ENCODE data around the gene CSRNP3.

The CSRNP3 gene

DNA sequence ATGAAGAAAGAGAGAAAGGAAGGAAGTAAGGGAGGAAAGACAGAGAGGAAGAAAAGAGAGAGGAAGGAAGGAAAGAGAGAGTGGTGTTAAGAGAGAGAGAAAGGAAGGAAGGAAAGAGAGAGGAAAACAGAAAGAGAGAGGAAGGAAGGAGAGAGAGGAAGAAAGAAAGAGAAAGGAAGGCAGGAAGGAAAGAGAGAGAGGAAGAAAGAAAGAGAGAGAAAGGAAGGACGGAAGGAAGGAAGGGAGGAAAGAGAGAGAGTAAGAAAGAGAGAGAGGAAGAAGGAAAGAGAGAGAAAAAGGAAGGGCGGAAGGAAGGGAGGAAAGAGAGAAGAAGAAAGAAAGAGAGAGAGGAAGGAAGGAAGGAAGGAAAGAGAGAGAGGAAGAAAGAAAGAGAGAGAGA, 197.1 kb downstream of the CSRNP3 start:
- FAIRE-seq: no peak

GRCh38 chr2:165667375-165667774, 197.9 kb downstream of the CSRNP3 start:
- FAIRE-seq (no peak), DNase-seq (ENCODE audit: insufficient read length, low spot score) (no peak)
- TF ChIP-seq POU2F2 (IDR thresholded peaks at IDR 0.05; ENCODE audit: low read depth, low read length) (no peak), PAX5 (IDR thresholded peaks at IDR 0.05; ENCODE audit: insufficient read depth, low read length, severe bottlenecking) (no peak), POLR2A (IDR thresholded peaks at IDR 0.05; ENCODE audit: low read depth, low read length) (no peak), SPI1 (IDR thresholded peaks at IDR 0.05; ENCODE audit: low read depth, low read length) (no peak), POLR2AphosphoS5 (IDR thresholded peaks at IDR 0.05; ENCODE audit: low read depth, low read length) (no peak), TAF1 (IDR thresholded peaks at IDR 0.05; ENCODE audit: low read depth, low read length) (no peak)

More for the DNA sequence above, 197.1 kb downstream of the CSRNP3 start:
- no peak for DNase-seq (ENCODE audit: insufficient read length, low spot score)
- TF ChIP-seq POLR2AphosphoS5 (IDR thresholded peaks at IDR 0.05; ENCODE audit: low read depth, low read length): no peak
- no peak for TF ChIP-seq POU2F2 (IDR thresholded peaks at IDR 0.05; ENCODE audit: low read depth, low read length)
- TF ChIP-seq PAX5 (IDR thresholded peaks at IDR 0.05; ENCODE audit: insufficient read depth, low read length, severe bottlenecking): no peak
- no peak for TF ChIP-seq TAF1 (IDR thresholded peaks at IDR 0.05; ENCODE audit: low read depth, low read length)
- TF ChIP-seq SPI1 (IDR thresholded peaks at IDR 0.05; ENCODE audit: low read depth, low read length): no peak
- no peak for TF ChIP-seq POLR2A (IDR thresholded peaks at IDR 0.05; ENCODE audit: low read depth, low read length)

GRCh38 chr2:165674780-165675179, 205.3 kb downstream of the CSRNP3 start:
- DNase-seq (ENCODE audit: insufficient read length, low spot score) (no peak), FAIRE-seq (no peak)
- TF ChIP-seq POU2F2 (IDR thresholded peaks at IDR 0.05; ENCODE audit: low read depth, low read length): no peak
- TF ChIP-seq POLR2AphosphoS5 (IDR thresholded peaks at IDR 0.05; ENCODE audit: low read depth, low read length): no peak
- TF ChIP-seq POLR2A (IDR thresholded peaks at IDR 0.05; ENCODE audit: low read depth, low read length): no peak

GRCh38 chr2:165675551-165675968, 206.1 kb downstream of the CSRNP3 start:
- FAIRE-seq: no peak
- DNase-seq (ENCODE audit: insufficient read length, low spot score): no peak
- TF ChIP-seq TAF1 (IDR thresholded peaks at IDR 0.05; ENCODE audit: low read depth, low read length) (no peak), SPI1 (IDR thresholded peaks at IDR 0.05; ENCODE audit: low read depth, low read length) (no peak), POU2F2 (IDR thresholded peaks at IDR 0.05; ENCODE audit: low read depth, low read length) (no peak), POLR2A (IDR thresholded peaks at IDR 0.05; ENCODE audit: low read depth, low read length) (no peak), PAX5 (IDR thresholded peaks at IDR 0.05; ENCODE audit: insufficient read depth, low read length, severe bottlenecking) (no peak)

GRCh38 chr2:165678882-165679281, 209.4 kb downstream of the CSRNP3 start:
- no peak for TF ChIP-seq POU2F2 (IDR thresholded peaks at IDR 0.05; ENCODE audit: low read depth, low read length)
- TF ChIP-seq POLR2A (IDR thresholded peaks at IDR 0.05; ENCODE audit: low read depth, low read length): no peak
- TF ChIP-seq SPI1 (IDR thresholded peaks at IDR 0.05; ENCODE audit: low read depth, low read length): no peak
- TF ChIP-seq PAX5 (IDR thresholded peaks at IDR 0.05; ENCODE audit: insufficient read depth, low read length, severe bottlenecking): no peak
- no peak for TF ChIP-seq POLR2AphosphoS5 (IDR thresholded peaks at IDR 0.05; ENCODE audit: low read depth, low read length)
- TF ChIP-seq TAF1 (IDR thresholded peaks at IDR 0.05; ENCODE audit: low read depth, low read length): no peak
- FAIRE-seq (no peak), DNase-seq (ENCODE audit: insufficient read length, low spot score) (no peak)

DNA sequence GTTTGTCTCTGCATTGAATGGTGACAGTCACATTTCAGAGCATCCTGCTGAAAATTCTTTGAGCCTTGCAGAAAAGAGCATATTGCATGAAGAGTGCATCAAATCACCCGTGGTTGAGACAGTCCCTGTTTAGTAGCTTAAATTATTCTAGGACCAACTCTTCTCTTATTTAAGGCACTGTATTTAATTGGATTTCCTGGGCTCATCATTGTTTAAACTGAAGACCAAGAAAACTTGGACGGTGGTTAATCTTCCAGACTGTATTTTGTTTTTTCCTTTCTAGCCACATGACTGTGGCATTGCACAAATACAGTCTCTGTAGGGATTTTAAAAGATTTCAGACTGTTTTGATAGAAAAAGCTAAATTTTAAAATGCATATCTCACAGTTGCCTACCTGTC, 210.1 kb downstream of the CSRNP3 start:
- FAIRE-seq (no peak), DNase-seq (ENCODE audit: insufficient read length, low spot score) (no peak)
- TF ChIP-seq POLR2A (IDR thresholded peaks at IDR 0.05; ENCODE audit: low read depth, low read length) (no peak), POLR2AphosphoS5 (IDR thresholded peaks at IDR 0.05; ENCODE audit: low read depth, low read length) (no peak), TAF1 (IDR thresholded peaks at IDR 0.05; ENCODE audit: low read depth, low read length) (no peak), POU2F2 (IDR thresholded peaks at IDR 0.05; ENCODE audit: low read depth, low read length) (no peak), PAX5 (IDR thresholded peaks at IDR 0.05; ENCODE audit: insufficient read depth, low read length, severe bottlenecking) (no peak), SPI1 (IDR thresholded peaks at IDR 0.05; ENCODE audit: low read depth, low read length) (no peak)

- TF ChIP-seq PAX5 (IDR thresholded peaks at IDR 0.05; ENCODE audit: insufficient read depth, low read length, severe bottlenecking): no peak
- TF ChIP-seq POLR2A (IDR thresholded peaks at IDR 0.05; ENCODE audit: low read depth, low read length): no peak
- no peak for TF ChIP-seq POU2F2 (IDR thresholded peaks at IDR 0.05; ENCODE audit: low read depth, low read length)
- no peak for TF ChIP-seq SPI1 (IDR thresholded peaks at IDR 0.05; ENCODE audit: low read depth, low read length)
- no peak for TF ChIP-seq TAF1 (IDR thresholded peaks at IDR 0.05; ENCODE audit: low read depth, low read length)
- TF ChIP-seq POLR2AphosphoS5 (IDR thresholded peaks at IDR 0.05; ENCODE audit: low read depth, low read length): no peak
- no peak for DNase-seq (ENCODE audit: insufficient read length, low spot score)
- no peak for FAIRE-seq
Measured at GRCh38 chr2:165681841-165682240, 212.3 kb downstream of the CSRNP3 start.

- no peak for TF ChIP-seq PAX5 (IDR thresholded peaks at IDR 0.05; ENCODE audit: insufficient read depth, low read length, severe bottlenecking)
- TF ChIP-seq POLR2A (IDR thresholded peaks at IDR 0.05; ENCODE audit: low read depth, low read length): no peak
- TF ChIP-seq TAF1 (IDR thresholded peaks at IDR 0.05; ENCODE audit: low read depth, low read length): no peak
- TF ChIP-seq SPI1 (IDR thresholded peaks at IDR 0.05; ENCODE audit: low read depth, low read length): no peak
- TF ChIP-seq POLR2AphosphoS5 (IDR thresholded peaks at IDR 0.05; ENCODE audit: low read depth, low read length): no peak
- TF ChIP-seq POU2F2 (IDR thresholded peaks at IDR 0.05; ENCODE audit: low read depth, low read length): no peak
- no peak for DNase-seq (ENCODE audit: insufficient read length, low spot score)
- FAIRE-seq: no peak
Measured at GRCh38 chr2:165682546-165682945, 213.0 kb downstream of the CSRNP3 start.

DNA sequence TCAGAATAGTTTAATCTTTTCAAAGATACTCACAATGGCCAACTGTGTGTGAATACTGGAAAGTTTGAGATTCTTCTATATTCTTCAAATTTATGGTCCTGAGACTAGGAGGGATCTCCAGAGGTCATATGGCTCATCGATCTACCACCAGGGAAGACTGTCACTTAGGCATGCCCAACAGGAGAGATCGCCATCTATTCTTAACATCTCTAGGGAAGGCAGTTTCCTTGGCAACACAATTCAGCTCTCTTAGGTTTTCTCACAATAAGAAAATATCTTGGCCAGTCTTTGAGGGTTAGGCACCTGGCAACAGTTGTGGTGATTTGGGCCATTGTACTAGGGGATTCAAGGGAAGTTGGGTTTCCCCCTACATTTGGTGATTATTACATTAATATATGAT, 217.3 kb downstream of the CSRNP3 start:
- DNase-seq (ENCODE audit: insufficient read length, low spot score): no peak
- no peak for TF ChIP-seq PAX5 (IDR thresholded peaks at IDR 0.05; ENCODE audit: insufficient read depth, low read length, severe bottlenecking)
- no peak for TF ChIP-seq SPI1 (IDR thresholded peaks at IDR 0.05; ENCODE audit: low read depth, low read length)
- FAIRE-seq: no peak

- DNase-seq (ENCODE audit: insufficient read length, low spot score) (no peak), FAIRE-seq (no peak)
- TF ChIP-seq TAF1 (IDR thresholded peaks at IDR 0.05; ENCODE audit: low read depth, low read length) (no peak), POLR2A (IDR thresholded peaks at IDR 0.05; ENCODE audit: low read depth, low read length) (no peak), SPI1 (IDR thresholded peaks at IDR 0.05; ENCODE audit: low read depth, low read length) (no peak), POU2F2 (IDR thresholded peaks at IDR 0.05; ENCODE audit: low read depth, low read length) (no peak), PAX5 (IDR thresholded peaks at IDR 0.05; ENCODE audit: insufficient read depth, low read length, severe bottlenecking) (no peak), POLR2AphosphoS5 (IDR thresholded peaks at IDR 0.05; ENCODE audit: low read depth, low read length) (no peak)
Measured at GRCh38 chr2:165687426-165688002, 218.0 kb downstream of the CSRNP3 start.

Data from GM12891 (cell line).